AG04449 (cell line): ENCODE data around the gene COL15A1.
"Not testable (repeated sequence)": the region's sequence is repeated elsewhere in the genome, so short reads cannot be mapped to it uniquely, and the experiment has no call there.

Source experiments
- CTCF ChIA-PET: fragments of 350-600 bp; formaldehyde crosslinking; extraction: SDS; loops from one replicate; lab custom pipeline; 2021; ENCODE audit warnings: antibody characterized with exemption; lab: Yijun Ruan, JAX
- POLR2A ChIA-PET: fragments of 400-600, 350-600 bp; formaldehyde crosslinking; extraction: SDS; loops from one replicate; lab custom pipeline; 2020; ENCODE audit warnings: antibody characterized with exemption, inconsistent platforms; lab: Yijun Ruan, JAX
- DNase-seq: peaks from one replicate; pipeline ENCODE4 v3.0.0-alpha.2; 2010; ENCODE audit warnings: low read depth, low spot score
- H3K4me3 ChIP-seq: 2 replicates; pipeline ENCODE4 v1.5.1; 2011; ENCODE audit warnings: low read depth, mild to moderate bottlenecking, control low read depth, low read length
- CTCF ChIP-seq: IDR thresholded peaks from one replicate; pipeline ENCODE4 v1.5.1; 2011; ENCODE audit warnings: mild to moderate bottlenecking, moderate library complexity, low read length, control low read depth, inconsistent platforms; ENCODE audit not compliant: insufficient read depth; ENCODE audit errors: missing control alignments

The COL15A1 gene

GRCh38 chr9:99095565-99095964, 151.9 kb downstream of the COL15A1 start:
- CTCF ChIA-PET = interaction anchor here (1.0 to 1.5 kb wide), 2 partner anchors 30 to 94 kb away, joined by 3 to 7 read pairs; no protein-coding TSS in a partner anchor
- DNase-seq = no peak
- TF ChIP-seq CTCF = no peak
- H3K4me3 ChIP-seq = no peak overlapping the region
- POLR2A ChIA-PET = no interaction called here

GRCh38 chr9:99096409-99096808, 152.7 kb downstream of the COL15A1 start:
- no peak for TF ChIP-seq CTCF
- ChIA-PET POLR2A (no interaction called here), CTCF (interaction anchor here (1.5 kb wide), 1 partner anchor 95 kb away, joined by 7 read pairs; no protein-coding TSS in a partner anchor)
- no peak for DNase-seq
- no peak overlapping the region for H3K4me3 ChIP-seq

- H3K4me3 ChIP-seq, DNase-seq, POLR2A ChIA-PET, CTCF ChIA-PET: not testable (repeated sequence)
These were observed 156.3 kb downstream of the COL15A1 start for GRCh38 chr9:99099806-99100585.

DNA sequence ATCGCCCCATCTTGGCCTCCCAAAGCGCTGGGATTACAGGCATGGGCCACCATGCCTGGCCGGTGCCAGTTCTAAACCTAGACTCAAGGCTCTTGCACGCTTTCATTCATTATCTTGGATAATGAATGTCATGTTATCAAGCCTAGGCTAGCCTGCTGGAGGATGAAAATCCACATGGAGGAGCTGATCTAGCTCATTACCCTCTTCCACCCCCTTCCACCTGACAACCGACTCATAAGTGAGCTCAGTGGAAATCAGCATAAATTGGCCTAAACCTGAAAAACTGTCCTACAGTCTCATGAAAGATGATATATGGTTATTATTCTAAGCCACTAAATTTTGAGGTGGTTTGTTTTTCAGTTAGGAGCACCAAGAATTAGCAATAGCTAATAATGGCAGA, 157.6 kb downstream of the COL15A1 start:
- TF ChIP-seq CTCF = no peak
- POLR2A ChIA-PET = no interaction called here
- CTCF ChIA-PET = interaction anchor here (2.0 kb wide), 1 partner anchor 100 kb away, joined by 6 read pairs; no protein-coding TSS in a partner anchor
- DNase-seq = no peak
- no peak overlapping the region for H3K4me3 ChIP-seq

DNA sequence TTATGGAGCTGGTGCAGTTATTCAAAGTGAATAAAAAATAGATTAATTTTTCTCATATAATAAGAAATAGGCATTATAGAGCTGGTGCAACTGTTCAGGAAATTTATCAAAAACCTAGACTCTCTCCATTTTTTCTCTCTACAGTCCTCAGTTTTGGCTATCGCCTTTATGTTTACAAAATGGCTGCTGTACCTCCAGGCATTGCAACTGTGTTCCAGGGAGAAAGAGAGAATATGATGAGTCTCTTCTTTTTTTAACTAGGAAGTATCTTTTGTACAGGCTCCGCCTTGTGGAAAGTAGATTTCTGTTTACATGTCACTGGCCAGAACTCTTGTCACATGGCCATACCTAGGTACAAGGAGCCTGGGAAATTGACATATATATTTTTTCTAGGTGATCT, 158.1 kb downstream of the COL15A1 start:
- TF ChIP-seq CTCF = no peak
- DNase-seq = no peak
- ChIA-PET POLR2A (no interaction called here), CTCF (interaction anchor here (2.0 kb wide), 1 partner anchor 101 kb away, joined by 6 read pairs; no protein-coding TSS in a partner anchor)
- no peak overlapping the region for H3K4me3 ChIP-seq

DNA sequence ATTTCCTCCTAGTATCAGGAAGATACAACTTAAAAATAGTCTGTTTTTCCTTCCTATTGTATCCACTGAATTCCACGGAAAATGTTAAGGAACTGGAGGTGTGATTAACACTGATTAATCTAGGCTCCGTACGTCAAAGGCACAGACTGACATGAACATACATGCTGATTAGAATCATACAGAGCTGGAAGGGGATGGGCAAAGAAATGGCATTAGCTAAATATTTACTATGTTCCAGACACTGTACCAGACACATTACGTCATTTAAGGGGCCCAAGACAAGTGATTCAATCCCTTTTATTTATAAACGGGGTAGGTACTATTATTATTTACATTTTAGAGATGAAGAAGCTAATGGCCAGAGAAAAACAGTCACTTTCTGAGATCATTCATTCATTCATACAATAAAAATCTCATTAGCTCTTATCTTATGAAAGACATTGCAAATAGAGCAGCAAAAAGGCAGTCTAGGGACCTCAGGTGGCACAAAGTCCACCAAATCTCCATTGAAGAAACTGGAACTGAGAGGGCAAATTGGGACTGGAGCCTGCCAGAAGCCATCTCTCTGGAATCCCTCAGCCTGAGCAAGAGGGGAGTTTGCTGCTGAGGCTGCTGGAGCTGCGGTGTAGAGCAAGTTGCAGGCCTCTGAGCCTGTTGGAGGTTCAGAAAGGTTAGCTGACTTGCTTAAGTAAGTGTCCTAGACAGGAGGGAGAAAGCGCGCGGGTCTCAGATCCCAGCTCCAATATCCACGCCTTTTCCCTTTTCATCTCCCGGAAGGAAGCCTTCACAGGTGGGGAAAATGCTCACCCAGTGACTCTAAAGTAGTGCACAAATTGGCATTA, 159.6 kb downstream of the COL15A1 start:
- no peak for TF ChIP-seq CTCF
- no peak for DNase-seq
- ChIA-PET CTCF (interaction anchor here (0.7 to 2.4 kb wide), 14 partner anchors 11 to 254 kb away, joined by 3 to 14 read pairs (median 4); no protein-coding TSS in a partner anchor), POLR2A (interaction anchor here (0.5 to 1.9 kb wide), 5 partner anchors 10 to 257 kb away, joined by 3 to 9 read pairs (median 5); no protein-coding TSS in a partner anchor)
- no peak overlapping the region for H3K4me3 ChIP-seq
